Activated T-helper 2 cell treated with anti-CD3 and anti-CD28 coated beads, Interferon-gamma antibody, Interleukin-2, Interleukin-4, amounts not matched to agents 10 μg/mL and 5 μg/mL and 100 μg/mL, durations not matched to agents 14 hours and 24 hours and 36 hours (primary cell): ENCODE data around the gene TICAM1. TPM values are rescaled to one million over a fixed set of nuclear protein-coding genes. Genes with fewer than 3 reads are reported as not detected.
"Not testable (repeated sequence)": the region's sequence is repeated elsewhere in the genome, so short reads cannot be mapped to it uniquely, and the experiment has no call there.

Experiments used
- DNase-seq: peaks from one replicate; pipeline ENCODE4 v3.0.0; 2021; ENCODE audit warnings: low spot score
- H3K27ac Mint-ChIP-seq: one replicate; pipeline ENCODE4 v1.8.0; 2021; ENCODE audit warnings: mixed read lengths
- H3K27me3 Mint-ChIP-seq: one replicate; pipeline ENCODE4 v1.8.0; 2021; ENCODE audit warnings: low read depth, mixed read lengths
- H3K36me3 Mint-ChIP-seq: one replicate; pipeline ENCODE4 v1.8.0; 2021; ENCODE audit warnings: low read depth, mixed read lengths
- H3K4me1 Mint-ChIP-seq: one replicate; pipeline ENCODE4 v1.8.0; 2021; ENCODE audit warnings: low read depth, mixed read lengths
- H3K4me3 Mint-ChIP-seq: one replicate; pipeline ENCODE4 v1.8.0; 2021; ENCODE audit warnings: low read depth, mild to moderate bottlenecking, moderate library complexity, mixed read lengths
- H3K9me3 Mint-ChIP-seq: one replicate; pipeline ENCODE4 v1.8.0; 2021; ENCODE audit warnings: mixed read lengths
- intact Hi-C: fragments of 100-400 bp; cut with micrococcal nuclease; formaldehyde crosslinking; loops from one replicate; pipeline ENCODE4 v1.15.1; 2023
- total RNA-seq: library from RNA; stranded (reverse); gene quantifications from 2 replicates; pipeline ENCODE4 v1.2.3, GENCODE V29; 2022

Gene TICAM1
- total RNA-seq, 1 donor from 2014 or later = 30.4 TPM

DNA sequence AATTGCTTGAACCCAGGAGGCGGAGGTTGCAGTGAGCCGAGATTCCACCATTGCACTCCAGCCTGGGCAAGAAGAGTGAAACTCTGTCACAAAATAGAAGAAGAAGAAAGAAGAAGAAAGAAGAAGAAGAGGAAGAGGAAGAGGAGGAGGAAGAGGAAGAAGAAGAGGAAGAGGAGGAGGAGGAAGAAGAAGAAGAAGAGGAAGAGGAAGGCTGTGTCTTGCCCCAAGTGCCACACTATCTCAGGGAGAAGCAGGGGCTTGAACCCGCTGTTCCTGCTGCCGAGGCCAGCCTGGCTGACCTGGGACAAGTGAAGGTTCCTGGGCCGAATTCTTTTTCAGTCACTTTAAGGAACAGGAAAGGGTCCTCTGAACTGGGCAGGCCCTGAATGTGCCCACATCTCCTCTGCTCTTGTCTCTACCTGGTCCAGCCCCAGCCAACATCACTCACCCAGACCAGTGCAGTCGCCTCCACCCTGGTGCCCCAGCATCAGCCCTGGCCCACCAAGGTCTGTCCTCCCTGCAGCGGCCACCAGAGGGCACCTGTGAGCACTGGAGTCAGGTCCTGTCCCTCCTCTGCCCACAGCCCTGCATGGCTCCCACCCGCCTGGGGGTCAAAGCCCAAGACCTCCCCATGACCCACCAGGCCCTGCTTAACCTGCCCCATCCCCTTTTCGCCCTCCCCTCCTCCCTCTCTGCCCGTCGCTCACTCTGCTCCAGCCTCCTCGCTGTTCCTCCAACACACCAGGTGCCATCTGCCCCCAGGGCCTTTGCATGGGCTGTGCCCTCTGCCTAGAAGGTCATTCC is 20.0 kb downstream of the TICAM1 start:
- Mint-ChIP-seq H3K36me3 (peaks cover 16% of the 10 kb centered on the region), H3K27ac (peak overlapping the region; percentile 33), H3K4me1 (peaks cover 14% of the 10 kb centered on the region), H3K4me3 (no peak overlapping the region), H3K27me3 (no peaks in the 10 kb centered on the region), H3K9me3 (no peaks in the 10 kb centered on the region)
- peak; percentile 78 for DNase-seq
- intact Hi-C loops = loop anchor here (1.0 to 10.0 kb wide), 2 partner anchors 40 to 223 kb away; no protein-coding TSS in a partner anchor

DNA sequence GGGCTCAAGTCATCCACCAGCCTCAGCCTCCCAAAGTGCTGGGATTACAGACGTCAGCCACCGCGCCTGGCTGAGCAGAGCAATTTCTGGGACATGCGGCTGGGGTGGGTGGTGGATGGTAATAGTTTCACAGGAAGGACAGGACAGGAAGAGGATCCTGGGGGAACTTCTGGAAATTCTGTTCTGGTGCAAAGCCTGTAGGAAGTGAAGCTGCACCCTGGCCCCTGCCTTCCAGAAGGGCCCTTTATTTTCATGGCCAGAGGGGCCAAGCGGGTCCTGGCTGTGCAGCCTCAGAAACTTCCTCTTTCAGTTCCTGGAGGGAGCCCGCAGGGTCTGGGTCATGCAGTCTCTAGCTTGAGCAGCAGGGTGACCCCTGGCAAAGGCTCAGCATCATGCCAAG is 24.3 kb downstream of the TICAM1 start:
- intact Hi-C loops = no loop called here
- Mint-ChIP-seq H3K27me3 (no peaks in the 10 kb centered on the region), H3K4me1 (peaks cover 2% of the 10 kb centered on the region), H3K4me3 (no peak overlapping the region), H3K9me3 (no peaks in the 10 kb centered on the region), H3K27ac (no peak overlapping the region), H3K36me3 (no peaks in the 10 kb centered on the region)
- DNase-seq = no peak

- intact Hi-C loops = no loop called here
- Mint-ChIP-seq H3K27ac (no peak overlapping the region), H3K36me3 (no peaks in the 10 kb centered on the region), H3K4me3 (no peak overlapping the region), H3K9me3 (no peaks in the 10 kb centered on the region), H3K4me1 (peaks cover 2% of the 10 kb centered on the region), H3K27me3 (no peaks in the 10 kb centered on the region)
- DNase-seq = no peak
Measured at GRCh38 chr19:4806384-4806783, 25.1 kb downstream of the TICAM1 start.

DNA sequence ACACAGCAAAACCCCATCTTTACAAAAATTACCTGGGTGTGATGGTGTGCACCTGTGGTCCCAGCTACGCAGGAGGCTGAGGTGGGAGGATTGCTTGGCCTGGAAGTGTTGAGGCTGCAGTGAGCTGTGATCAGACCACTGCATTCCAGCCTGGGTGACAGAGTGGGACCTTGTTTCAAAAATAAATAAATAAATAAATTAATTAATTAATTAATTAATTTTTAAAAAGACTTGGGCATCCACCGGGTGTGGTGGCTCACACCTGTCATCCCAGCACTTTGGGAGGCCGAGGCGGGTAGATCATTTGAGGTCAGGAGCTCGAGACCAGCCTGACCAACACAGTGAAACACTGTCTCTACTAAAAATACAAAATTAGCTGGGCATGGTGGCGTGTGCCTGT is 26.4 kb downstream of the TICAM1 start:
- H3K4me1 Mint-ChIP-seq, H3K27ac Mint-ChIP-seq, H3K4me3 Mint-ChIP-seq: not testable (repeated sequence)

GRCh38 chr19:4803736-4804695 is 27.5 kb downstream of the TICAM1 start:
- intact Hi-C loops = no loop called here
- H3K4me3 Mint-ChIP-seq = no peak overlapping the region
- H3K9me3 Mint-ChIP-seq = no peaks in the 10 kb centered on the region
- DNase-seq = peak; percentile 50
- peaks cover under 1% of the 10 kb centered on the region for H3K36me3 Mint-ChIP-seq
- H3K27me3 Mint-ChIP-seq = no peaks in the 10 kb centered on the region
- H3K27ac Mint-ChIP-seq = no peak overlapping the region
- H3K4me1 Mint-ChIP-seq = no peaks in the 10 kb centered on the region

More for the DNA sequence above, 26.4 kb downstream of the TICAM1 start:
- intact Hi-C loops, H3K9me3 Mint-ChIP-seq, H3K36me3 Mint-ChIP-seq, H3K27me3 Mint-ChIP-seq, DNase-seq: not testable (repeated sequence)

- H3K4me1 Mint-ChIP-seq = no peaks in the 10 kb centered on the region
- intact Hi-C loops = no loop called here
Measured at GRCh38 chr19:4802711-4803110, 28.8 kb downstream of the TICAM1 start.

DNA sequence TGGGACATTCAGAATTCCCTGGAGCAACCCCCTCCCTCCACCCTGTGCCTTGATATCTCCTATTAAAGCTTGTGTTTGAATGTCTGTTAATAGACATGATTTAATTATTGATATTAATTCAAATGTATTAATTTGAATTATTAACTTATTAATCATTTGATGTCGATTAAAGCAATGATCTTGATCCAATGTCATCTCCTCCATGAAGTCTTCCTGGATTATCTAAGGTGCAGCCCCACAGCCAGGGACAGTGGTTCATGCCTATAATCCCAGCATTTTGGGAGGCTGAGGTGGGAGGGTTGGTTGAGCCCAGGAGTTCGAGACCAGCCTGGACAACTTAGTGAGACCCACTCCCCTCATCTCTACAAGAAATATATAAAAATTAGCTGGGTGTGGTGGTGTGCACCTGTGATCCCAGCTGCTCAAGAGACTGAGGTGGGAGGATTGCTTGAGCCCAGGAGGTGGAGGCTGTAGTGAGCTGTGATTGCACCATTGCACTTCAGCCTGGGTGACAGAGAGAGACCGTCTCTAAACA is 30.4 kb downstream of the TICAM1 start:
- Mint-ChIP-seq H3K4me3 (no peak overlapping the region), H3K4me1 (no peaks in the 10 kb centered on the region), H3K36me3 (peaks cover 14% of the 10 kb centered on the region), H3K27me3 (no peaks in the 10 kb centered on the region), H3K27ac (no peak overlapping the region), H3K9me3 (no peaks in the 10 kb centered on the region)
- no peak for DNase-seq
- intact Hi-C loops = no loop called here

More at GRCh38 chr19:4802711-4803110, 28.8 kb downstream of the TICAM1 start:
- Mint-ChIP-seq H3K27me3 (no peaks in the 10 kb centered on the region), H3K36me3 (peaks cover 5% of the 10 kb centered on the region), H3K4me3 (no peak overlapping the region), H3K27ac (no peak overlapping the region), H3K9me3 (no peaks in the 10 kb centered on the region)
- no peak for DNase-seq

- Mint-ChIP-seq H3K4me1 (no peaks in the 10 kb centered on the region), H3K27ac (no peak overlapping the region), H3K27me3 (no peaks in the 10 kb centered on the region), H3K4me3 (no peak overlapping the region), H3K36me3 (peaks cover 14% of the 10 kb centered on the region), H3K9me3 (no peaks in the 10 kb centered on the region)
- intact Hi-C loops = no loop called here
- no peak for DNase-seq
Measured at GRCh38 chr19:4800591-4801081, 30.9 kb downstream of the TICAM1 start.

DNA sequence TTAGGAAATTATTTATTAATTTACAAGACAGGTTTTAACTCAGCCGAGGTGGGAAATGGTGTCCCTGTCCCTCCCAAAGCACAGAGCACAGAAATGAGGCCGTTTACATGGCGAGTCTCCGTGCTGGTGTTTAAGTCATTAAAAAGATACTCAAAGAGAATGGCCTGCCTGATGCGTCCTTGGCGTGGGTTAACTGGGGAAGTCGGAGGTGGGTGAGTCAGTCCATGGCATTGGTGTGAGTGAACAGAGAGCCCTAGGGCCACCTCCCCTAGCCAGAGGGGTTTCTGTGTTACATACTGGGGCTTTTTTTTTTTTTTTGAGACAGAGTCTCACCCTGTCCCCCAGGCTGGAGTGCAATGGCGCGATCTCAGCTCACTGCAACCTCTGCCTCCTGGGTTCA is 36.1 kb downstream of the TICAM1 start:
- H3K4me1 Mint-ChIP-seq = peaks cover 15% of the 10 kb centered on the region
- peak overlapping the region; percentile 33 for H3K27ac Mint-ChIP-seq
- intact Hi-C loops = no loop called here
- peak overlapping the region; percentile 8 for H3K4me3 Mint-ChIP-seq
- H3K27me3 Mint-ChIP-seq = no peaks in the 10 kb centered on the region
- H3K36me3 Mint-ChIP-seq = peaks cover 47% of the 10 kb centered on the region
- no peaks in the 10 kb centered on the region for H3K9me3 Mint-ChIP-seq
- DNase-seq = no peak

DNA sequence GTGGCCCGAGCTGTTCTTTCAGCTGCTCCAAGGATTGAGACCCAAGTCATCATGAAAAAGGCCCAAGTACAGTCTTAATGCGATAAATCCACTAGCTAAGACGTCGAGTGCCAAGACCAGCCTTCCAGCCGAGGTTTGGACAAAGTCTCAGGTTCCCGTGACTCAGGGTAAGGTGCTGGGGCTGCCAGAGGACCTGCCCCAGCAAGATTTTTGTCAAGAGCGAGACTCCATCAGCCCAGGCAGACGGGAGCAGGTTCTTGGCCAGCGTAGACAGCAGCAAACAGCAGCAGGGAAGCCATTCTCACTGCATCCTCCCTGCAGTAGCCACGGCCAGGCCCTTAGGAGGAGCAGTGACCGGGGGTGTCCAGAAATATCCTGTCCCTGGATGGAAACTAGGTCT is 36.5 kb downstream of the TICAM1 start:
- intact Hi-C loops = loop anchor here (5.0 kb wide), 1 partner anchor 997 kb away; the partner anchor contains the start of gene DUS3L
- Mint-ChIP-seq H3K4me3 (no peak overlapping the region), H3K27me3 (no peaks in the 10 kb centered on the region), H3K9me3 (no peaks in the 10 kb centered on the region), H3K27ac (peak overlapping the region; percentile 33), H3K36me3 (peaks cover 47% of the 10 kb centered on the region), H3K4me1 (peaks cover 15% of the 10 kb centered on the region)
- DNase-seq = no peak

DNA sequence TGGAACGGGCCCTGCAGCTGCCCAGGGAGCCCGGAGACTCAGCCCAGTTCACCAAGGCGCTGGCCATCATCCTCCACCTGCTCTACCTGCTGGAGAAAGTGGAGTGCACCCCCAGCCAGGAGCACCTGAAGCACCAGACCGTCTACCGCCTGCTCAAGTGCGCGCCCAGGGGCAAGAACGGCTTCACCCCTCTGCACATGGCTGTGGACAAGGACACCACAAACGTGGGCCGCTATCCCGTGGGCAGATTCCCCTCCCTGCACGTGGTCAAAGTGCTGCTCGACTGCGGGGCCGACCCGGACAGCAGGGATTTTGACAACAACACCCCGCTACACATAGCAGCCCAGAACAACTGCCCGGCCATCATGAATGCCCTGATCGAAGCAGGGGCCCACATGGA is 38.2 kb downstream of the TICAM1 start:
- intact Hi-C loops = loop anchor here (5.0 kb wide), 1 partner anchor 999 kb away; the partner anchor contains the start of gene DUS3L
- not testable (repeated sequence) for H3K9me3 Mint-ChIP-seq, DNase-seq, H3K27me3 Mint-ChIP-seq
- H3K4me3 Mint-ChIP-seq = peak overlapping the region; percentile 89
- peaks cover 42% of the 10 kb centered on the region for H3K36me3 Mint-ChIP-seq
- peak overlapping the region; percentile 22 for H3K27ac Mint-ChIP-seq
- H3K4me1 Mint-ChIP-seq = peaks cover 15% of the 10 kb centered on the region

GRCh38 chr19:4792866-4793195 is 38.7 kb downstream of the TICAM1 start:
- not testable (repeated sequence) for H3K27me3 Mint-ChIP-seq, DNase-seq, H3K9me3 Mint-ChIP-seq
- H3K4me3 Mint-ChIP-seq = peak overlapping the region; percentile 89
- intact Hi-C loops = loop anchor here (5.0 kb wide), 1 partner anchor 999 kb away; the partner anchor contains the start of gene DUS3L
- H3K36me3 Mint-ChIP-seq = peaks cover 42% of the 10 kb centered on the region
- peaks cover 15% of the 10 kb centered on the region for H3K4me1 Mint-ChIP-seq
- H3K27ac Mint-ChIP-seq = peak overlapping the region; percentile 55
